ENCODE measurements around the gene NFYC. TPM values are rescaled to one million over a fixed set of nuclear protein-coding genes. Genes with fewer than 3 reads are reported as not detected.
A peak's percentile ranks its signal among the peaks of the same experiment; 100 is the strongest.

The NFYC gene
- total RNA-seq, 5 donors from 2014 or later (not counting 1 experiment from before 2014, with no cell fraction given): 50.1 to 60.4 (median 52.9) TPM

GRCh38 chr1:40757084-40757483, 65.6 kb downstream of the NFYC start:
- CTCF ChIA-PET: interaction anchor here in 1 of 2 donors (1.2 kb wide), 1 partner anchor 14 kb away, joined by 3 read pairs; no protein-coding TSS in a partner anchor
- H3K27ac Mint-ChIP-seq: no peak overlapping the region
- peaks cover 60% of the 10 kb centered on the region for H3K36me3 Mint-ChIP-seq

GRCh38 chr1:40758004-40758403, 66.5 kb downstream of the NFYC start:
- DNase-seq: no peak
- H3K27ac ChIP-seq (ENCODE audit: low read length): no peak overlapping the region
- no peak overlapping the region for H3K4me3 ChIP-seq (ENCODE audit: control insufficient read depth in 1 of 2, extremely low read depth in 1 of 2, low read length in 1 of 2)
- ATAC-seq (replicated peaks in 1 of 4): no peak
- no peaks in the 10 kb centered on the region for H3K9me3 ChIP-seq
- POLR2A ChIA-PET: no interaction called here
- Mint-ChIP-seq H3K27ac (no peak overlapping the region), H3K27me3 (no peaks in the 10 kb centered on the region), H3K4me3 (no peak overlapping the region), H3K36me3 (peaks cover 60% of the 10 kb centered on the region), H3K4me1 (peaks cover 13 to 26% (median 23%) of the 10 kb centered on the region in 3 donors), H3K9me3 (no peaks in the 10 kb centered on the region)
- H3K4me1 ChIP-seq (ENCODE audit: control insufficient read depth in 1 of 2, extremely low read depth in 1 of 2, insufficient read depth in 2 of 2, low read length in 2 of 2): peaks cover 4 to 6% of the 10 kb centered on the region in 2 experiments
- H3K36me3 ChIP-seq (ENCODE audit: control insufficient read depth in 2 of 2, extremely low read depth in 1 of 2, insufficient read depth in 1 of 2, low read length in 1 of 2): peaks cover 2 to 93% of the 10 kb centered on the region in 2 donors
- WGBS (ENCODE audit: insufficient coverage): 93% methylated on average over 6 of the region's 7 CpGs
- H3K27me3 ChIP-seq (replicated peaks in 1 of 2; ENCODE audit: control insufficient read depth in 2 of 2, extremely low read depth in 1 of 2, insufficient read depth in 2 of 2, low read length in 1 of 2): no peaks in the 10 kb centered on the region
- CTCF ChIA-PET: interaction anchor here in 1 of 2 donors (1.2 kb wide), 1 partner anchor 13 kb away, joined by 3 read pairs; no protein-coding TSS in a partner anchor

More at GRCh38 chr1:40757084-40757483, 65.6 kb downstream of the NFYC start:
- Mint-ChIP-seq H3K9me3 (no peaks in the 10 kb centered on the region), H3K4me3 (no peak overlapping the region), H3K4me1 (peaks cover 6 to 17% (median 15%) of the 10 kb centered on the region in 3 donors), H3K27me3 (no peaks in the 10 kb centered on the region)
- ATAC-seq (replicated peaks in 1 of 4) (no peak), DNase-seq (no peak)
- Histone ChIP-seq H3K36me3 (ENCODE audit: control insufficient read depth in 2 of 2, extremely low read depth in 1 of 2, insufficient read depth in 1 of 2, low read length in 1 of 2) (peaks cover 2 to 93% of the 10 kb centered on the region in 2 donors), H3K4me1 (ENCODE audit: control insufficient read depth in 1 of 2, extremely low read depth in 1 of 2, insufficient read depth in 2 of 2, low read length in 2 of 2) (no peaks in the 10 kb centered on the region), H3K27ac (ENCODE audit: low read length) (no peak overlapping the region), H3K27me3 (replicated peaks in 1 of 2; ENCODE audit: control insufficient read depth in 2 of 2, extremely low read depth in 1 of 2, insufficient read depth in 2 of 2, low read length in 1 of 2) (no peaks in the 10 kb centered on the region), H3K9me3 (no peaks in the 10 kb centered on the region), H3K4me3 (ENCODE audit: control insufficient read depth in 1 of 2, extremely low read depth in 1 of 2, low read length in 1 of 2) (no peak overlapping the region)
- 90% methylated on average over 5 of the region's 8 CpGs for WGBS (ENCODE audit: insufficient coverage)
- POLR2A ChIA-PET: no interaction called here

GRCh38 chr1:40758578-40759343, 67.3 kb downstream of the NFYC start:
- H3K36me3 Mint-ChIP-seq: peaks cover 54% of the 10 kb centered on the region
- Histone ChIP-seq H3K27me3 (replicated peaks in 1 of 2; ENCODE audit: control insufficient read depth in 2 of 2, extremely low read depth in 1 of 2, insufficient read depth in 2 of 2, low read length in 1 of 2) (no peaks in the 10 kb centered on the region), H3K4me1 (ENCODE audit: control insufficient read depth in 1 of 2, extremely low read depth in 1 of 2, insufficient read depth in 2 of 2, low read length in 2 of 2) (peaks cover 9 to 10% of the 10 kb centered on the region in 2 experiments), H3K36me3 (ENCODE audit: control insufficient read depth in 2 of 2, extremely low read depth in 1 of 2, insufficient read depth in 1 of 2, low read length in 1 of 2) (peaks cover 2 to 89% of the 10 kb centered on the region in 2 donors), H3K27ac (ENCODE audit: low read length) (no peak overlapping the region), H3K4me3 (ENCODE audit: control insufficient read depth in 1 of 2, extremely low read depth in 1 of 2, low read length in 1 of 2) (no peak overlapping the region), H3K9me3 (no peaks in the 10 kb centered on the region)
- no peak overlapping the region for H3K4me3 Mint-ChIP-seq
- no peaks in the 10 kb centered on the region for H3K9me3 Mint-ChIP-seq
- ATAC-seq (replicated peaks in 1 of 4): no peak
- POLR2A ChIA-PET: no interaction called here
- no peaks in the 10 kb centered on the region for H3K27me3 Mint-ChIP-seq
- 100% methylated on average over 3 of the region's 6 CpGs for WGBS (ENCODE audit: insufficient coverage)
- CTCF ChIA-PET: interaction anchor here in 1 of 2 donors (1.2 kb wide), 1 partner anchor 13 kb away, joined by 3 read pairs; no protein-coding TSS in a partner anchor
- no peak overlapping the region for H3K27ac Mint-ChIP-seq
- H3K4me1 Mint-ChIP-seq: peaks cover 16 to 34% (median 26%) of the 10 kb centered on the region in 3 donors
- no peak for DNase-seq

- Histone ChIP-seq H3K9me3 (no peaks in the 10 kb centered on the region), H3K4me3 (ENCODE audit: control insufficient read depth in 1 of 2, extremely low read depth in 1 of 2, low read length in 1 of 2) (no peak overlapping the region), H3K27ac (ENCODE audit: low read length) (no peak overlapping the region), H3K4me1 (ENCODE audit: control insufficient read depth in 1 of 2, extremely low read depth in 1 of 2, insufficient read depth in 2 of 2, low read length in 2 of 2) (peaks cover 23% of the 10 kb centered on the region in 2 experiments), H3K27me3 (replicated peaks in 1 of 2; ENCODE audit: control insufficient read depth in 2 of 2, extremely low read depth in 1 of 2, insufficient read depth in 2 of 2, low read length in 1 of 2) (no peaks in the 10 kb centered on the region), H3K36me3 (ENCODE audit: control insufficient read depth in 2 of 2, extremely low read depth in 1 of 2, insufficient read depth in 1 of 2, low read length in 1 of 2) (peaks cover 6 to 86% of the 10 kb centered on the region in 2 donors)
- WGBS (ENCODE audit: insufficient coverage): 93% methylated on average over 3 of the region's 4 CpGs
- Mint-ChIP-seq H3K4me3 (no peak overlapping the region), H3K27ac (no peak overlapping the region), H3K27me3 (no peaks in the 10 kb centered on the region), H3K9me3 (no peaks in the 10 kb centered on the region), H3K36me3 (peaks cover 48% of the 10 kb centered on the region), H3K4me1 (peaks cover 30 to 48% (median 39%) of the 10 kb centered on the region in 3 donors)
- ATAC-seq (replicated peaks in 1 of 4): no peak
- ChIA-PET POLR2A (no interaction called here), CTCF (no interaction called here)
- DNase-seq: no peak
Measured at GRCh38 chr1:40760984-40761383, 69.5 kb downstream of the NFYC start.

GRCh38 chr1:40762144-40762923, 70.8 kb downstream of the NFYC start:
- Histone ChIP-seq H3K27me3 (replicated peaks in 1 of 2; ENCODE audit: control insufficient read depth in 2 of 2, extremely low read depth in 1 of 2, insufficient read depth in 2 of 2, low read length in 1 of 2) (no peaks in the 10 kb centered on the region), H3K27ac (ENCODE audit: low read length) (no peak overlapping the region), H3K4me1 (ENCODE audit: control insufficient read depth in 1 of 2, extremely low read depth in 1 of 2, insufficient read depth in 2 of 2, low read length in 2 of 2) (peaks cover 23% of the 10 kb centered on the region in 2 experiments), H3K9me3 (no peaks in the 10 kb centered on the region), H3K4me3 (ENCODE audit: control insufficient read depth in 1 of 2, extremely low read depth in 1 of 2, low read length in 1 of 2) (no peak overlapping the region), H3K36me3 (ENCODE audit: control insufficient read depth in 2 of 2, extremely low read depth in 1 of 2, insufficient read depth in 1 of 2, low read length in 1 of 2) (peaks cover 6 to 86% of the 10 kb centered on the region in 2 donors)
- H3K4me1 Mint-ChIP-seq: peaks cover 30 to 48% (median 39%) of the 10 kb centered on the region in 3 donors
- peaks cover 52% of the 10 kb centered on the region for H3K36me3 Mint-ChIP-seq
- no peaks in the 10 kb centered on the region for H3K9me3 Mint-ChIP-seq
- H3K27me3 Mint-ChIP-seq: no peaks in the 10 kb centered on the region
- ATAC-seq (replicated peaks in 1 of 4) (no peak), DNase-seq (no peak)
- ChIA-PET CTCF (interaction anchor here (0.9 to 1.3 kb wide), 2 partner anchors 12 to 87 kb away, joined by 3 to 6 read pairs; no protein-coding TSS in a partner anchor), POLR2A (interaction anchor here in 1 of 2 donors (0.5 to 0.8 kb wide), 3 partner anchors 9 to 230 kb away, joined by 3 to 4 read pairs (median 4); no protein-coding TSS in a partner anchor)
- no peak overlapping the region for H3K4me3 Mint-ChIP-seq
- peak overlapping the region; percentile 61 to 65 for H3K27ac Mint-ChIP-seq
- 90% methylated on average over 4 of the region's 7 CpGs for WGBS (ENCODE audit: insufficient coverage)

Data from T-cell (primary cell).